Fibroblast of the aortic adventitia (primary cell): ENCODE data around the gene SFRP5. TPM values are rescaled to one million over a fixed set of nuclear protein-coding genes. Genes with fewer than 3 reads are reported as not detected.

ENCODE experiments used
- DNase-seq: peaks from one replicate; pipeline ENCODE4 v3.0.0-alpha.2; 2010; ENCODE audit warnings: low read depth
- H3K4me3 ChIP-seq: 2 replicates; pipeline ENCODE4 v1.5.1; 2011; ENCODE audit warnings: low read depth, mild to moderate bottlenecking, control low read depth, low read length, moderate library complexity
- total RNA-seq: library from RNA; depleted of rRNA; stranded (reverse); fragments of >200 nt; gene quantifications from 2 replicates; pipeline ENCODE4 v1.2.3, GENCODE V29; 2012; ENCODE audit warnings: low replicate concordance
- TF ChIP-seq, protein P1 (sequence below): IDR thresholded peaks from 2 replicates; pipeline ENCODE4 v1.5.1; 2011; ENCODE audit warnings: mild to moderate bottlenecking, low read length, control low read depth, inconsistent platforms; ENCODE audit not compliant: insufficient read depth

The SFRP5 gene
- total RNA-seq, 1 donor, result not detected

- TF ChIP-seq, protein P1, sequence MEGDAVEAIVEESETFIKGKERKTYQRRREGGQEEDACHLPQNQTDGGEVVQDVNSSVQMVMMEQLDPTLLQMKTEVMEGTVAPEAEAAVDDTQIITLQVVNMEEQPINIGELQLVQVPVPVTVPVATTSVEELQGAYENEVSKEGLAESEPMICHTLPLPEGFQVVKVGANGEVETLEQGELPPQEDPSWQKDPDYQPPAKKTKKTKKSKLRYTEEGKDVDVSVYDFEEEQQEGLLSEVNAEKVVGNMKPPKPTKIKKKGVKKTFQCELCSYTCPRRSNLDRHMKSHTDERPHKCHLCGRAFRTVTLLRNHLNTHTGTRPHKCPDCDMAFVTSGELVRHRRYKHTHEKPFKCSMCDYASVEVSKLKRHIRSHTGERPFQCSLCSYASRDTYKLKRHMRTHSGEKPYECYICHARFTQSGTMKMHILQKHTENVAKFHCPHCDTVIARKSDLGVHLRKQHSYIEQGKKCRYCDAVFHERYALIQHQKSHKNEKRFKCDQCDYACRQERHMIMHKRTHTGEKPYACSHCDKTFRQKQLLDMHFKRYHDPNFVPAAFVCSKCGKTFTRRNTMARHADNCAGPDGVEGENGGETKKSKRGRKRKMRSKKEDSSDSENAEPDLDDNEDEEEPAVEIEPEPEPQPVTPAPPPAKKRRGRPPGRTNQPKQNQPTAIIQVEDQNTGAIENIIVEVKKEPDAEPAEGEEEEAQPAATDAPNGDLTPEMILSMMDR, result peak; percentile 86
- DNase-seq, result peak; percentile 89
- no peak overlapping the region for H3K4me3 ChIP-seq
Measured at GRCh38 chr10:97731346-97732051, 40.3 kb downstream of the SFRP5 start.

GRCh38 chr10:97729014-97729413 is 42.8 kb downstream of the SFRP5 start:
- no peak for DNase-seq
- no peak overlapping the region for H3K4me3 ChIP-seq
- TF ChIP-seq, protein P1, result no peak

DNA sequence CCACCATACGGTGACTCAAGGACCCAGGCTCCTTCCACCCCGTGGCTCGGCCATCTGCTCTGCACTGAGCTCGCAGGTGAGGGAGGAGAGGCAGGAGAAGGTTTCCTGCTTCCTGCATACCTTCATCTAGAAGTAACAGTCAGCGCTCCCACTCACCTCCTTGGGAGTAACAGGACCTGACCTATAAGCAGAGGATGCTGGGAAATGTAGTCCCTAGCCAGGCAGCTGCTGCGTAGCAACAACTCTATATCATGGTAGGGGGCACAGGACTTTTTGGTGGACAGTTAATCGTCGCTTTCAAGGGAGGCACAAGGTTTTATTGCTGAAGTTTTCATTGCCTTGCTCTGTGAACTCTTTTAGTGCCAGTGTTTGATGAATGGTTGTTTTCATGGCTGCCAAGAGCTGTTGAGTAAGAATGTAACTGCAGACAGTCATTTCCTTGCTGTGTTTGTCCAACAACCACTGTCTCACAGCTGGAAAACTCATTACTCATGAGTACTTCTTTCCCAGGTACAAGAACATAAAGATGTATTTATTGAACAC is 45.1 kb downstream of the SFRP5 start:
- TF ChIP-seq, protein P1, result no peak
- H3K4me3 ChIP-seq, result no peak overlapping the region
- peak; percentile 92 for DNase-seq

DNA sequence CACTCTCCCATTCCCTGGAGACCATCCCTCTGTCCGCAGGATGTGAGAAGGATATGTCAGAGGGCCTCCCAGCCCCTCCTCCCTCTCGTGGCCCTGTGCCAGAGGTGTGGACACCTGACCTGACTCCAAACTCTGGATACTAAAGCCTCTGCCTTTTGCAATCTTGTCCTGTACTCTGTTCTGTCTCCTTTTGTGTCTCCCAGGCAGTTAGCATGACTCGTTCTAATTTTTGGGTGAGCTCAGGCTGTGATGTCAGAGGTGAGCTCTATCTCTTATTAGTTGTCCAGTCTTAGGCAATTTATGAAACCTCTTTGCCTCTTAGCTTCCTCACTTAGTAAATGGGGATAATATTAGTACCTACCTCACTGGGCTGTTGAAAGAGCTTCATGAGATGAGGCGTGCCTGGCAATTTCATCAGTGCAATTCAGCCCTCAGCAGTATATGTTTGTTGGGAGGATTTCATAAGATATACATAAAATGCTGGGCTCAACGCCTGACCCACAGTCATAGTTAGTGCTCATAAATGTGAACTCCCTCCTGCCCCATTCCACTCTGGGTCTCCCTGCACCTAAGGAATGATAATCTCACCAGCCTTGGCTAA is 47.4 kb downstream of the SFRP5 start:
- TF ChIP-seq, protein P1, result no peak
- no peak overlapping the region for H3K4me3 ChIP-seq
- peak; percentile 74 for DNase-seq

GRCh38 chr10:97723001-97723400 is 48.8 kb downstream of the SFRP5 start:
- TF ChIP-seq, protein P1, result no peak
- DNase-seq, result no peak
- no peak overlapping the region for H3K4me3 ChIP-seq

DNA sequence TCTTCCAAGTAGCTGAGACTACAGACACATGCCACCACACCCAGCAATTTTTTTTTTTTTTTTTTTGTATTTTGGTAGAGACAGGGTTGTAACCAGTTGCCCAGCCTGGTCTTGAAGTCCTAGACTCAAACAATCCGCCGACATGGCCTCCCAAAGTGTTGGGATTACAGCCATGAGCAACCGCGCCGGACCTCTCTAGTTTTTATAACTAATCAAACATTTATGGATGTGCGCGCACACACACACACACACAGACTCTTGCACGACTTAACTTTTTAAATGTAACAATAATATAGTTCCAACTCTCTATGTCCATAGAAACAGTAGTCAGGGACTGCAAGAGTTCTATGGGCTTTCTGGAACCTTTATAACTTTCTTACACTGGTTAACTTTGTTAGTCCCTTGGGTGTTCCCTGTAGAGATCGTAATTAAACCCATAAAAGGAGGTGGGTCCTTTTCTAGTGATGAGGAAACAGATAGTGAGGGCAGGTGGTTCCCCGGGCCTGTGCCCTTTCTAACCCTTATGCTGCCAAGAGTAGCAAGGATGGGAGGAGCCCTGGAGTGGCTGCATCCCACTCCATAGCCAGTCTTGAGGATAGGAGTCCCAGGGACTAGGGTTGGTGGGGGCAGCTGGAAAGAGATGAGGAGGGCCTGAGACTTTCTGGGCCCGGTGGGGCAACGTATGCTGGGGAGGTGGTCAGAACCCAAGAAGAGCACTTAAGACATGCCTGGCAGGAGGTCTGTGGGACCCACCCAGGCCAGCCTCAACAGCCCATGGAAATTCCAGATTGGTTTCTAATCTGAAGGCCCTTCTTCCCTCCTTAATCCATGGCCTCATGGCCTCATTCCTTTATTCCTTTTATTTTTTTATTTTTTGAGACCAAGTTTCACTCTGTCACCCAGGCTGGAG is 49.7 kb downstream of the SFRP5 start:
- no peak for DNase-seq
- TF ChIP-seq, protein P1, result no peak
- no peak overlapping the region for H3K4me3 ChIP-seq
